Measurements from ENCODE around the gene RGS10.

Gene RGS10

GRCh38 chr10:119495545-119495944 is 47.0 kb downstream of the RGS10 start:
- Histone ChIP-seq H3K4me3 (ENCODE audit: extremely low read depth, insufficient read depth, low read length, poor library complexity, severe bottlenecking) (no peak overlapping the region), H3K36me3 (ENCODE audit: control insufficient read depth, insufficient read depth, low read length) (no peaks in the 10 kb centered on the region), H3K27ac (ENCODE audit: low read depth, low read length, severe bottlenecking) (no peak overlapping the region), H3K9me3 (ENCODE audit: control insufficient read depth, low read length) (no peaks in the 10 kb centered on the region), H3K4me1 (ENCODE audit: control insufficient read depth, insufficient read depth, low read length, poor library complexity, severe bottlenecking) (no peaks in the 10 kb centered on the region)
- 91 to 92% methylated on average over 3 of the region's 3 CpGs for WGBS, 2 experiments (ENCODE audit: insufficient coverage in 2 of 2)

GRCh38 chr10:119495021-119495505 is 47.5 kb downstream of the RGS10 start:
- Histone ChIP-seq H3K4me3 (ENCODE audit: extremely low read depth, insufficient read depth, low read length, poor library complexity, severe bottlenecking) (no peak overlapping the region), H3K27ac (ENCODE audit: low read depth, low read length, severe bottlenecking) (no peak overlapping the region), H3K9me3 (ENCODE audit: control insufficient read depth, low read length) (no peaks in the 10 kb centered on the region), H3K4me1 (ENCODE audit: control insufficient read depth, insufficient read depth, low read length, poor library complexity, severe bottlenecking) (no peaks in the 10 kb centered on the region), H3K36me3 (ENCODE audit: control insufficient read depth, insufficient read depth, low read length) (no peaks in the 10 kb centered on the region)
- WGBS, 2 experiments (ENCODE audit: insufficient coverage in 2 of 2) = 98 to 100% methylated on average over 4 to 5 of the region's 5 CpGs

- no peaks in the 10 kb centered on the region for H3K9me3 ChIP-seq (ENCODE audit: control insufficient read depth, low read length)
- no peaks in the 10 kb centered on the region for H3K4me1 ChIP-seq (ENCODE audit: control insufficient read depth, insufficient read depth, low read length, poor library complexity, severe bottlenecking)
- H3K4me3 ChIP-seq (ENCODE audit: extremely low read depth, insufficient read depth, low read length, poor library complexity, severe bottlenecking) = no peak overlapping the region
- H3K36me3 ChIP-seq (ENCODE audit: control insufficient read depth, insufficient read depth, low read length) = no peaks in the 10 kb centered on the region
- H3K27ac ChIP-seq (ENCODE audit: low read depth, low read length, severe bottlenecking) = no peak overlapping the region
- WGBS, 2 experiments (ENCODE audit: insufficient coverage in 2 of 2) = 74 to 85% methylated on average over 5 of the region's 6 CpGs
These were observed 48.1 kb downstream of the RGS10 start for GRCh38 chr10:119494236-119495020.

GRCh38 chr10:119493155-119493554 is 49.4 kb downstream of the RGS10 start:
- H3K36me3 ChIP-seq (ENCODE audit: control insufficient read depth, insufficient read depth, low read length) = no peaks in the 10 kb centered on the region
- H3K4me1 ChIP-seq (ENCODE audit: control insufficient read depth, insufficient read depth, low read length, poor library complexity, severe bottlenecking) = no peaks in the 10 kb centered on the region
- H3K4me3 ChIP-seq (ENCODE audit: extremely low read depth, insufficient read depth, low read length, poor library complexity, severe bottlenecking) = no peak overlapping the region
- no peaks in the 10 kb centered on the region for H3K9me3 ChIP-seq (ENCODE audit: control insufficient read depth, low read length)
- WGBS, 2 experiments (ENCODE audit: insufficient coverage in 2 of 2) = 96% methylated on average over 10 to 11 of the region's 11 CpGs
- no peak overlapping the region for H3K27ac ChIP-seq (ENCODE audit: low read depth, low read length, severe bottlenecking)

- WGBS, 2 experiments (ENCODE audit: insufficient coverage in 2 of 2) = 90 to 96% methylated on average over 3 to 4 of the region's 6 CpGs
- Histone ChIP-seq H3K27ac (ENCODE audit: low read depth, low read length, severe bottlenecking) (no peak overlapping the region), H3K9me3 (ENCODE audit: control insufficient read depth, low read length) (no peaks in the 10 kb centered on the region), H3K4me3 (ENCODE audit: extremely low read depth, insufficient read depth, low read length, poor library complexity, severe bottlenecking) (no peak overlapping the region), H3K36me3 (ENCODE audit: control insufficient read depth, insufficient read depth, low read length) (no peaks in the 10 kb centered on the region), H3K4me1 (ENCODE audit: control insufficient read depth, insufficient read depth, low read length, poor library complexity, severe bottlenecking) (no peaks in the 10 kb centered on the region)
These were observed 50.4 kb downstream of the RGS10 start for GRCh38 chr10:119491966-119492757.

GRCh38 chr10:119489991-119490326 is 52.6 kb downstream of the RGS10 start:
- H3K27ac ChIP-seq (ENCODE audit: low read depth, low read length, severe bottlenecking) = no peak overlapping the region
- H3K36me3 ChIP-seq (ENCODE audit: control insufficient read depth, insufficient read depth, low read length) = no peaks in the 10 kb centered on the region
- WGBS, 2 experiments (ENCODE audit: insufficient coverage in 2 of 2) = 63 to 74% methylated on average over 4 to 5 of the region's 5 CpGs
- H3K4me1 ChIP-seq (ENCODE audit: control insufficient read depth, insufficient read depth, low read length, poor library complexity, severe bottlenecking) = no peaks in the 10 kb centered on the region
- H3K9me3 ChIP-seq (ENCODE audit: control insufficient read depth, low read length) = no peaks in the 10 kb centered on the region
- no peak overlapping the region for H3K4me3 ChIP-seq (ENCODE audit: extremely low read depth, insufficient read depth, low read length, poor library complexity, severe bottlenecking)

GRCh38 chr10:119488675-119489074 is 53.8 kb downstream of the RGS10 start:
- Histone ChIP-seq H3K4me3 (ENCODE audit: extremely low read depth, insufficient read depth, low read length, poor library complexity, severe bottlenecking) (no peak overlapping the region), H3K9me3 (ENCODE audit: control insufficient read depth, low read length) (no peaks in the 10 kb centered on the region), H3K36me3 (ENCODE audit: control insufficient read depth, insufficient read depth, low read length) (no peaks in the 10 kb centered on the region), H3K27ac (ENCODE audit: low read depth, low read length, severe bottlenecking) (no peak overlapping the region), H3K4me1 (ENCODE audit: control insufficient read depth, insufficient read depth, low read length, poor library complexity, severe bottlenecking) (no peaks in the 10 kb centered on the region)
- WGBS, 2 experiments (ENCODE audit: insufficient coverage in 2 of 2) = 90 to 93% methylated on average over 2 of the region's 7 CpGs

GRCh38 chr10:119483839-119484238 is 58.7 kb downstream of the RGS10 start:
- no peak overlapping the region for H3K27ac ChIP-seq (ENCODE audit: low read depth, low read length, severe bottlenecking)
- no peak overlapping the region for H3K4me3 ChIP-seq (ENCODE audit: extremely low read depth, insufficient read depth, low read length, poor library complexity, severe bottlenecking)
- H3K36me3 ChIP-seq (ENCODE audit: control insufficient read depth, insufficient read depth, low read length) = no peaks in the 10 kb centered on the region
- H3K4me1 ChIP-seq (ENCODE audit: control insufficient read depth, insufficient read depth, low read length, poor library complexity, severe bottlenecking) = no peaks in the 10 kb centered on the region
- no peaks in the 10 kb centered on the region for H3K9me3 ChIP-seq (ENCODE audit: control insufficient read depth, low read length)
- 87 to 92% methylated on average over 7 of the region's 9 CpGs for WGBS, 2 experiments (ENCODE audit: insufficient coverage in 2 of 2)

- Histone ChIP-seq H3K9me3 (ENCODE audit: control insufficient read depth, low read length) (no peaks in the 10 kb centered on the region), H3K27ac (ENCODE audit: low read depth, low read length, severe bottlenecking) (no peak overlapping the region), H3K36me3 (ENCODE audit: control insufficient read depth, insufficient read depth, low read length) (no peaks in the 10 kb centered on the region), H3K4me1 (ENCODE audit: control insufficient read depth, insufficient read depth, low read length, poor library complexity, severe bottlenecking) (no peaks in the 10 kb centered on the region), H3K4me3 (ENCODE audit: extremely low read depth, insufficient read depth, low read length, poor library complexity, severe bottlenecking) (no peak overlapping the region)
- WGBS, 2 experiments (ENCODE audit: insufficient coverage in 2 of 2) = 92 to 94% methylated on average over 2 to 4 of the region's 6 CpGs
These were observed 59.5 kb downstream of the RGS10 start for GRCh38 chr10:119483001-119483400.

GRCh38 chr10:119481781-119482426 is 60.6 kb downstream of the RGS10 start:
- no peak overlapping the region for H3K27ac ChIP-seq (ENCODE audit: low read depth, low read length, severe bottlenecking)
- H3K36me3 ChIP-seq (ENCODE audit: control insufficient read depth, insufficient read depth, low read length) = no peaks in the 10 kb centered on the region
- WGBS, 2 experiments (ENCODE audit: insufficient coverage in 2 of 2) = 85 to 92% methylated on average over 6 to 10 of the region's 12 CpGs
- H3K4me1 ChIP-seq (ENCODE audit: control insufficient read depth, insufficient read depth, low read length, poor library complexity, severe bottlenecking) = no peaks in the 10 kb centered on the region
- no peaks in the 10 kb centered on the region for H3K9me3 ChIP-seq (ENCODE audit: control insufficient read depth, low read length)
- H3K4me3 ChIP-seq (ENCODE audit: extremely low read depth, insufficient read depth, low read length, poor library complexity, severe bottlenecking) = no peak overlapping the region

Measured in mesodermal cell (in vitro differentiated cells).